AG04449 (cell line): ENCODE results near the gene TTR.

ENCODE experiments used
- CTCF ChIA-PET: fragments of 350-600 bp; formaldehyde crosslinking; extraction: SDS; loops from one replicate; lab custom pipeline; 2021; ENCODE audit warnings: antibody characterized with exemption; lab: Yijun Ruan, JAX
- POLR2A ChIA-PET: fragments of 400-600, 350-600 bp; formaldehyde crosslinking; extraction: SDS; loops from one replicate; lab custom pipeline; 2020; ENCODE audit warnings: antibody characterized with exemption, inconsistent platforms; lab: Yijun Ruan, JAX
- DNase-seq: peaks from one replicate; pipeline ENCODE4 v3.0.0-alpha.2; 2010; ENCODE audit warnings: low read depth, low spot score
- H3K4me3 ChIP-seq: 2 replicates; pipeline ENCODE4 v1.5.1; 2011; ENCODE audit warnings: low read depth, mild to moderate bottlenecking, control low read depth, low read length
- CTCF ChIP-seq: IDR thresholded peaks from one replicate; pipeline ENCODE4 v1.5.1; 2011; ENCODE audit warnings: mild to moderate bottlenecking, moderate library complexity, low read length, control low read depth, inconsistent platforms; ENCODE audit not compliant: insufficient read depth; ENCODE audit errors: missing control alignments

TTR gene

GRCh38 chr18:31575515-31576257 is 16.0 kb upstream of the TTR start:
- no peak for TF ChIP-seq CTCF
- DNase-seq = no peak
- H3K4me3 ChIP-seq = no peak overlapping the region
- ChIA-PET POLR2A (no interaction called here), CTCF (no interaction called here)

- CTCF ChIA-PET = no interaction called here
- no peak for TF ChIP-seq CTCF
These were observed 15.0 kb upstream of the TTR start for GRCh38 chr18:31576670-31577069.

GRCh38 chr18:31577195-31577594 is 14.5 kb upstream of the TTR start:
- ChIA-PET POLR2A (no interaction called here), CTCF (no interaction called here)
- no peak for DNase-seq
- H3K4me3 ChIP-seq = no peak overlapping the region
- TF ChIP-seq CTCF = no peak

More at GRCh38 chr18:31576670-31577069, 15.0 kb upstream of the TTR start:
- no peak for DNase-seq
- POLR2A ChIA-PET = no interaction called here
- no peak overlapping the region for H3K4me3 ChIP-seq

GRCh38 chr18:31578126-31578525 is 13.6 kb upstream of the TTR start:
- POLR2A ChIA-PET = no interaction called here
- no peak overlapping the region for H3K4me3 ChIP-seq
- TF ChIP-seq CTCF = no peak
- DNase-seq = no peak
- CTCF ChIA-PET = no interaction called here

- no peak overlapping the region for H3K4me3 ChIP-seq
- TF ChIP-seq CTCF = no peak
- ChIA-PET CTCF (no interaction called here), POLR2A (no interaction called here)
- no peak for DNase-seq
These were observed 12.3 kb upstream of the TTR start for GRCh38 chr18:31579375-31579774.

GRCh38 chr18:31581498-31582197 is 10.0 kb upstream of the TTR start:
- POLR2A ChIA-PET = no interaction called here
- no peak for TF ChIP-seq CTCF
- no peak for DNase-seq
- no peak overlapping the region for H3K4me3 ChIP-seq
- CTCF ChIA-PET = no interaction called here
